Activated B cell treated with CpG ODN at 0.5 μM for 24 hours (primary cell): Measurements from ENCODE around the gene VDR. TPM values are rescaled to one million over a fixed set of nuclear protein-coding genes. Genes with fewer than 3 reads are reported as not detected.

Experiments used
- ATAC-seq: fragments of 200-7000 bp; cut with Tn5 transposase; one replicate; pipeline ENCODE4 v1.10.0; 2021; ENCODE audit warnings: low read depth, mild to moderate bottlenecking, moderate library complexity
- CTCF ChIA-PET: fragments of 350-600 bp; sonication (Branson Sonifier 250); formaldehyde crosslinking; loops from one replicate; lab custom pipeline; 2021; ENCODE audit warnings: antibody characterized with exemption; lab: Charles Lee
- POLR2A ChIA-PET: fragments of 350-600 bp; sonication (Branson Sonifier 250); formaldehyde crosslinking; loops from one replicate; lab custom pipeline; 2021; ENCODE audit warnings: antibody characterized with exemption; lab: Charles Lee
- DNase-seq: peaks from one replicate; pipeline ENCODE4 v3.0.0; 2022
- H3K27ac Mint-ChIP-seq: one replicate; pipeline ENCODE4 v1.8.0; 2020; ENCODE audit warnings: mixed read lengths
- H3K27me3 Mint-ChIP-seq: one replicate; pipeline ENCODE4 v1.8.0; 2021; ENCODE audit warnings: mixed read lengths
- H3K36me3 Mint-ChIP-seq: one replicate; pipeline ENCODE4 v1.8.0; 2021; ENCODE audit warnings: low read depth, mixed read lengths
- H3K4me1 Mint-ChIP-seq: one replicate; pipeline ENCODE4 v1.8.0; 2021; ENCODE audit warnings: mixed read lengths
- H3K4me3 Mint-ChIP-seq: one replicate; pipeline ENCODE4 v1.8.0; 2020; ENCODE audit warnings: mild to moderate bottlenecking, mixed read lengths
- H3K9me3 Mint-ChIP-seq: one replicate; pipeline ENCODE4 v1.8.0; 2020; ENCODE audit warnings: mixed read lengths
- intact Hi-C: fragments of 100-400 bp; cut with micrococcal nuclease; formaldehyde crosslinking; loops from one replicate; pipeline ENCODE4 v1.15.1; 2024
- total RNA-seq: library from RNA; stranded (reverse); gene quantifications from 2 replicates; pipeline ENCODE4 v1.2.3, GENCODE V29; 2022
- TF ChIP-seq, protein P1 (sequence below): fragments of 200-600 bp; IDR thresholded peaks from one replicate; pipeline ENCODE4 v1.8.0; 2022; ENCODE audit warnings: antibody characterized with exemption, mild to moderate bottlenecking

Gene VDR
- total RNA-seq, 1 donor from 2014 or later = 0.86 TPM

DNA sequence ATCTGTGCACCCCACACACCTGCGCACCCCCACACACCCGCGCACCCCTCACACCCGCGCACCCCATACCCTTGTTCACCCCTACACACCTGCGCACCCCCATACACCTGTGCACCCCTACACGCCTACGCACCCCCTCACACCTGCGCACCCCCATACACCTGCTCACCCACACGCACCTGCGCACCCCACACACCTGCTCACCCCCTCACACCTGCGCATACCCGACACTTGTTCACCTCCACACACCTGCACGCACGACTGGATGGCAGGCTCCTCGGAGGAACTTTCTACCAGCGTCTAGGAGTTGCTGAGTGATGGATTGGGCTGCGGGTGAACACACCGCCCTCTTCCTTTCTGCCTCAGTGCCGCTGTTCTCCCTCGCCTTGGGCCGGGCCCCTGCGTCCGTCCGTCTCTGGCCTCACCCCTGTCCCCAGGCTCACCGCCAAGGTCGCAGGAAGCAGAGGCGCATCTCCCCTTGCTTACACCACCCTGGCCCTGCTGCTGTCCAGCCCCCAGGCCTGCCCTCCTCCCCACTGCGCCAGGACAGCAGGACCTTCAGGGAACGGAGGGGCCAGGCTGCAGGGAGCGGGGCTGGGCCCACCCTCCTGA is 37.9 kb upstream of the VDR start:
- Mint-ChIP-seq H3K9me3 (no peaks in the 10 kb centered on the region), H3K27ac (no peak overlapping the region), H3K4me3 (no peak overlapping the region), H3K27me3 (peaks cover 18% of the 10 kb centered on the region), H3K36me3 (no peaks in the 10 kb centered on the region), H3K4me1 (no peaks in the 10 kb centered on the region)
- ChIA-PET POLR2A (no interaction called here), CTCF (interaction anchor here (0.6 to 1.1 kb wide), 2 partner anchors 225 to 676 kb away, joined by 3 to 4 read pairs; no protein-coding TSS in a partner anchor)
- intact Hi-C loops = loop anchor here (1.0 to 2.0 kb wide), 2 partner anchors 247 to 676 kb away; no protein-coding TSS in a partner anchor
- ATAC-seq (no peak), DNase-seq (no peak)
- TF ChIP-seq, protein P1, sequence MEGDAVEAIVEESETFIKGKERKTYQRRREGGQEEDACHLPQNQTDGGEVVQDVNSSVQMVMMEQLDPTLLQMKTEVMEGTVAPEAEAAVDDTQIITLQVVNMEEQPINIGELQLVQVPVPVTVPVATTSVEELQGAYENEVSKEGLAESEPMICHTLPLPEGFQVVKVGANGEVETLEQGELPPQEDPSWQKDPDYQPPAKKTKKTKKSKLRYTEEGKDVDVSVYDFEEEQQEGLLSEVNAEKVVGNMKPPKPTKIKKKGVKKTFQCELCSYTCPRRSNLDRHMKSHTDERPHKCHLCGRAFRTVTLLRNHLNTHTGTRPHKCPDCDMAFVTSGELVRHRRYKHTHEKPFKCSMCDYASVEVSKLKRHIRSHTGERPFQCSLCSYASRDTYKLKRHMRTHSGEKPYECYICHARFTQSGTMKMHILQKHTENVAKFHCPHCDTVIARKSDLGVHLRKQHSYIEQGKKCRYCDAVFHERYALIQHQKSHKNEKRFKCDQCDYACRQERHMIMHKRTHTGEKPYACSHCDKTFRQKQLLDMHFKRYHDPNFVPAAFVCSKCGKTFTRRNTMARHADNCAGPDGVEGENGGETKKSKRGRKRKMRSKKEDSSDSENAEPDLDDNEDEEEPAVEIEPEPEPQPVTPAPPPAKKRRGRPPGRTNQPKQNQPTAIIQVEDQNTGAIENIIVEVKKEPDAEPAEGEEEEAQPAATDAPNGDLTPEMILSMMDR = no peak

GRCh38 chr12:47941871-47942613 is 37.2 kb upstream of the VDR start:
- Mint-ChIP-seq H3K36me3 (no peaks in the 10 kb centered on the region), H3K27ac (no peak overlapping the region), H3K4me3 (no peak overlapping the region), H3K27me3 (peaks cover 16% of the 10 kb centered on the region), H3K4me1 (no peaks in the 10 kb centered on the region), H3K9me3 (no peaks in the 10 kb centered on the region)
- ChIA-PET CTCF (interaction anchor here (0.6 to 1.1 kb wide), 2 partner anchors 226 to 676 kb away, joined by 3 to 4 read pairs; no protein-coding TSS in a partner anchor), POLR2A (no interaction called here)
- peak; percentile 56 for ATAC-seq
- peak; percentile 25 for DNase-seq
- intact Hi-C loops = loop anchor here (1.0 to 2.0 kb wide), 2 partner anchors 247 to 677 kb away; no protein-coding TSS in a partner anchor
- TF ChIP-seq, protein P1 = no peak

DNA sequence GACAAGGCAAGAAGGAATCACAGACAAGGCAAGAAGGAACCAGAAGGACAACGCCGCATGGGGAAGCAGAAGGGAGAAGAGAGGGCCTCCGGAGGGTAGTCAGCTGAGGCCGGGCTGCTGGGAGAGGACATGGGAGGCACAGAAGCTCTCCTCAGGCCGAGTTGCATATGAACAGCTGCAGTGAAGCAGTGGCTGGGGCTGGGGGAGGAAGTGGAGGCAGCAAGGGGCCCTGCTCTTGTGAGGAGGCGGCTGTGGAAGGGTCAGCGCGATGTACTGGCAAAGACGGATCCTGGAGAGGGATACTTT is 36.6 kb upstream of the VDR start:
- no peak for DNase-seq
- no peak overlapping the region for H3K27ac Mint-ChIP-seq
- ATAC-seq = no peak
- H3K4me1 Mint-ChIP-seq = no peaks in the 10 kb centered on the region
- peaks cover 10% of the 10 kb centered on the region for H3K27me3 Mint-ChIP-seq
- no peak overlapping the region for H3K4me3 Mint-ChIP-seq
- no peaks in the 10 kb centered on the region for H3K9me3 Mint-ChIP-seq
- ChIA-PET POLR2A (no interaction called here), CTCF (interaction anchor here (1.1 kb wide), 1 partner anchor 677 kb away, joined by 4 read pairs; no protein-coding TSS in a partner anchor)
- intact Hi-C loops = no loop called here
- TF ChIP-seq, protein P1 = no peak
- H3K36me3 Mint-ChIP-seq = no peaks in the 10 kb centered on the region

- Mint-ChIP-seq H3K4me3 (no peak overlapping the region), H3K36me3 (no peaks in the 10 kb centered on the region), H3K9me3 (no peaks in the 10 kb centered on the region), H3K4me1 (no peaks in the 10 kb centered on the region), H3K27me3 (peaks cover 10% of the 10 kb centered on the region), H3K27ac (no peak overlapping the region)
- intact Hi-C loops = no loop called here
- CTCF ChIA-PET = no interaction called here
- TF ChIP-seq, protein P1 = no peak
- no peak for DNase-seq
- ATAC-seq = no peak
- POLR2A ChIA-PET = interaction anchor here (0.8 kb wide), 1 partner anchor 9 kb away, joined by 4 read pairs; no protein-coding TSS in a partner anchor
Observed at GRCh38 chr12:47940773-47941474, 36.1 kb upstream of the VDR start.
